HG03103 (cell line): ENCODE results near the gene CCDC107.

Experiments
- ATAC-seq: cut with Tn5 transposase; IDR thresholded peaks from one replicate; pipeline ENCODE4 v1.9.1; 2021; ENCODE audit warnings: low read depth; ENCODE audit not compliant: unreplicated experiment

CCDC107 gene

GRCh38 chr9:35657546-35658136, 451 bp upstream of the CCDC107 start, which contains the start of gene RMRP:
Gene RMRP (minus strand): TSS chr9:35658019.
- ATAC-seq, result peak; percentile 75

GRCh38 chr9:35658968-35659220, 802 bp downstream of the CCDC107 start:
- ATAC-seq, result no peak

DNA sequence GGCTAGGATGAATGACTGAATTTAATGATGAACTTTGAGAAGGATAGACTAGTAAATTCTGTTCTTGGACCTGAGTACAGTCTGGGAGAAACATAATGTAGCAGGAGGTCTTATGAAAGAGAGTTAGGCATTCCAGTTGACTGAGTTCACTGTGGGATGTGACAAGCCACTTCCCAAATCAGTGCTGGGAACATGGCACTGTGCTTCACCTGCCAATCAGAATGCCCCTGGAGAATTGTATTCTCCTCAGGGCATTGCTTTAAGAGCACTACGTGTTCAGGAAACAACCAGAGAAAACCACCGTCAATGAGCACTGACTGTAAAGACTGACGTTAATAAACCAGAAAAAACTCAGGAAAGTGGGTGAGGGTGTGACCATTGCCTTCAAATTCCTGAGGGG, 1.2 kb downstream of the CCDC107 start:
- no peak for ATAC-seq

DNA sequence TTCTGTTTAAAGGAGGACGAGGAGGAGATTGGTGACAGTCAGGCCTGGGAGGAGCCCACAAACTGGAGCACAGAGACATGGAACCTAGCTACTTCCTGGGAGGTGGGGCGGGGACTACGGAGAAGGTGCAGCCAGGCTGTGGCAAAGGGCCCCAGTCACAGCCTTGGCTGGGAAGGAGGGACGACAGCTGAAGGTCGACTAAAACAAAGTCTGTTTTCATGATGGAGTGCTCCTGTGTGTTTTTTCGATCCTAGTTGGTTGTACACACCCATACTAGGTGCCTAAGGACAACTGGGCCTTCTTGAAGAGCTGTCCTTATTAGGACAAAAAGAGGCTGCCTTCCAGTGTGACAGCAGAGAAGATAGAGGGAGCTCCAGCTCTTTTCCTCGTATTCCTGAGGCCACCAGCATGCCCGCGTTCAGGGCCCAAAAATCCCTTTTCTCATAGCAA, 2.9 kb downstream of the CCDC107 start:
- ATAC-seq, result no peak

DNA sequence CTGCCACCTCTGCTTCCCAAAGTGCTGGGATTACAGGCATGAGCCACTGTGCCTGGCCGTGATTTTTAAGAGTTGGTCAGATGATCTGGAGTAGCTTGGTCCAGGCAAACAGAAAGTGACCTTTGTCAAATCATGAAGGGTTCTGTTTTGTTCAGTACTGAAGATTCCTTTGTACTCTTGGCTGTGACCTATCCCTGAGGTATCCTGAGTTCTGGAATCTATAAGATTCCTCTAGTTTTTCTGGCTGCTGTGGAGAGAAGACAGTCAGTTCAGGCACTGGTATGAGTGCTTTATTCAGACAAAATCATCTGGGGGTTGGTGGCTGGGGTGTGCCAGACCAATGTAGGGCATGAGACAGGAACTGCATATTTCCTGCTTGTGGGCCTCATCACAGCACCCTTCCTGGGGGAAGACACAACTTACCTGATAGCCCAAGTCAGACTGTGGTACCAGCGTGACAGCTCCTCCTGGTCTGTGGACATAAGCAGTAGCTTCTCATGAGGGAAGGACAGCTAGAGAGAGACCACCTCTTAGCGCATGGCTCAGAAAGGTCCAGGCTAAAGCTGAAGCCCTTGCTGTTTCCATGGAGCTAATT, 3.8 kb downstream of the CCDC107 start:
- ATAC-seq, result no peak

DNA sequence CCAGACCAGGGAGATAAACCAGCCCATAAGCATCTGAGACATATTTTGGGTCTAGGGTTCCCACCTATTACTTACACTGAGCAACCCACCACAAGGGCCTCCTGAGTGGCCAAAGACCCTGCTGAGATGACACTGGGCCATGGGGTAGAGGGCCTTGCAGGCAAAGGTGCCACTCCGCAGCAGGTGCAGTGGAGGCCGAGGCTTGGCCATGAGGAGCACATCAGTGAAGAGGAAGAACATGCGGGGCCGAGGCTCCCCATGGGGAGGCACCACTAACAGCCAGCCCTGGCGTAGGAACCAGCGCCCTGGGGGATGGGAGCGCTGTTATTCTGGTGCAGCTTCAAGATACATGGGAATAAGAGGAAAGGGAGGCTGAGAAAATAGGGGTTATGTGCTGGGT, 4.3 kb downstream of the CCDC107 start:
- no peak for ATAC-seq

GRCh38 chr9:35664531-35665470, 6.7 kb downstream of the CCDC107 start, which contains the start of gene ARHGEF39:
Gene ARHGEF39 (minus strand): TSS chr9:35665195. CDS start chr9:35665169, 26 bp downstream.
- peak; percentile 54 for ATAC-seq

GRCh38 chr9:35665471-35665818, 7.4 kb downstream of the CCDC107 start:
- ATAC-seq, result no peak

GRCh38 chr9:35666045-35666444, 8.0 kb downstream of the CCDC107 start:
- ATAC-seq, result no peak

- no peak for ATAC-seq
Measured at GRCh38 chr9:35666549-35666948, 8.5 kb downstream of the CCDC107 start.

GRCh38 chr9:35667939-35668338, 9.8 kb downstream of the CCDC107 start:
- no peak for ATAC-seq

GRCh38 chr9:35669331-35670145, 11.4 kb downstream of the CCDC107 start:
- no peak for ATAC-seq

- ATAC-seq, result no peak
Measured at GRCh38 chr9:35673132-35674024, 15.3 kb downstream of the CCDC107 start, which contains the start of gene CA9. Gene CA9 (plus strand): TSS chr9:35673928. CDS start chr9:35673960, 32 bp downstream.

GRCh38 chr9:35674025-35674361, 15.9 kb downstream of the CCDC107 start:
- ATAC-seq, result no peak

DNA sequence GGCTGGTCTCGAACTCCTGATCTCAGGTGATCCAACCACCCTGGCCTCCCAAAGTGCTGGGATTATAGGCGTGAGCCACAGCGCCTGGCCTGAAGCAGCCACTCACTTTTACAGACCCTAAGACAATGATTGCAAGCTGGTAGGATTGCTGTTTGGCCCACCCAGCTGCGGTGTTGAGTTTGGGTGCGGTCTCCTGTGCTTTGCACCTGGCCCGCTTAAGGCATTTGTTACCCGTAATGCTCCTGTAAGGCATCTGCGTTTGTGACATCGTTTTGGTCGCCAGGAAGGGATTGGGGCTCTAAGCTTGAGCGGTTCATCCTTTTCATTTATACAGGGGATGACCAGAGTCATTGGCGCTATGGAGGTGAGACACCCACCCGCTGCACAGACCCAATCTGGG, 17.1 kb downstream of the CCDC107 start:
- no peak for ATAC-seq

- no peak for ATAC-seq
Measured at GRCh38 chr9:35675732-35676392, 17.8 kb downstream of the CCDC107 start.

GRCh38 chr9:35679091-35679490, 21.0 kb downstream of the CCDC107 start:
- ATAC-seq, result no peak

DNA sequence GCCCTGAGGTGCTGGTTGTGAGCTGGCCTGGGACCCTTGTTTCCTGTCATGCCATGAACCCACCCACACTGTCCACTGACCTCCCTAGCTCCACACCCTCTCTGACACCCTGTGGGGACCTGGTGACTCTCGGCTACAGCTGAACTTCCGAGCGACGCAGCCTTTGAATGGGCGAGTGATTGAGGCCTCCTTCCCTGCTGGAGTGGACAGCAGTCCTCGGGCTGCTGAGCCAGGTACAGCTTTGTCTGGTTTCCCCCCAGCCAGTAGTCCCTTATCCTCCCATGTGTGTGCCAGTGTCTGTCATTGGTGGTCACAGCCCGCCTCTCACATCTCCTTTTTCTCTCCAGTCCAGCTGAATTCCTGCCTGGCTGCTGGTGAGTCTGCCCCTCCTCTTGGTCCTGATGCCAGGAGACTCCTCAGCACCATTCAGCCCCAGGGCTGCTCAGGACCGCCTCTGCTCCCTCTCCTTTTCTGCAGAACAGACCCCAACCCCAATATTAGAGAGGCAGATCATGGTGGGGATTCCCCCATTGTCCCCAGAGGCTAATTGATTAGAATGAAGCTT, 21.8 kb downstream of the CCDC107 start:
- ATAC-seq, result no peak
